ENCODE measurements around the gene DIDO1.

The DIDO1 gene

DNA sequence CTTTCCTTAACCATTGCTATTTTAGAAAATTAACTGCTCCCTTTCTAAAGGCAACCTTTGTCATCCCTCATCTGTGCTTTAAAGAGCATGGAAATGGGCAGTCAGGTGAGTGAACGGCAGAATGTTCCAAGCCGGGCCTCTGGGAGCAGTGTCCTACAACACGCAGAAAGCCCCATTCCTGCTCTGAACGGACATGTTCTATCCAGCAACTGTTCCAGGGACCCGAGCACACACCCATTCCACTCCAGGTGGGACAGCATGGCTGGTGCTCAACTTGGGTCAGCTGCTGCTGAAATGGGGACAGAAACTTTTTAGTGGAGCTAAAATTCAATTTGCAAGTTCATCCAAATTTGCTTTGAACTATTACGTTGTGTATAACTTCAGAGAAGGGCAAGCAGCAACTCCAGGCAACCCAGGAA is 26.7 kb downstream of the DIDO1 start:
- Histone ChIP-seq H4K5ac (ENCODE audit: low read length) (no peak overlapping the region), H4K8ac (ENCODE audit: low read depth, low read length) (no peak overlapping the region), H3K4me2 (ENCODE audit: low read length) (no peak overlapping the region), H2BK120ac (ENCODE audit: low read depth, low read length) (no peak overlapping the region), H3K4ac (ENCODE audit: low read depth, low read length) (no peak overlapping the region), H2AK5ac (ENCODE audit: low read length) (no peak overlapping the region), H3K4me3 (ENCODE audit: low read length) (no peak overlapping the region), H3K27ac (ENCODE audit: low read depth, low read length) (peak overlapping the region; percentile 46), H3K79me1 (ENCODE audit: low read length) (peaks cover 9% of the 10 kb centered on the region), H2BK5ac (ENCODE audit: low read length) (no peak overlapping the region), H3K36me3 (ENCODE audit: control insufficient read depth, insufficient read depth, low read length) (peaks cover 7% of the 10 kb centered on the region), H2BK15ac (replicated peaks; ENCODE audit: low read depth) (no peak overlapping the region), H3K79me2 (ENCODE audit: control insufficient read depth, insufficient read depth, low read length) (no peaks in the 10 kb centered on the region), H3K56ac (ENCODE audit: low read length) (peak overlapping the region; percentile 61), H3K27me3 (ENCODE audit: insufficient read depth, low read length, poor library complexity) (no peaks in the 10 kb centered on the region), H3K9ac (ENCODE audit: low read length) (peak overlapping the region; percentile 37), H3K18ac (ENCODE audit: low read length) (peak overlapping the region; percentile 0), H3K23ac (ENCODE audit: low read length) (no peak overlapping the region), H3K4me1 (ENCODE audit: control insufficient read depth, low read depth, low read length) (peaks cover 15% of the 10 kb centered on the region)
- no CpG with 5 or more reads among the region's 6 CpGs for whole genome bisulfite sequencing (ENCODE audit: extremely low coverage, insufficient coverage, low lambda C conversion rate)
- peak; percentile 37 for DNase-seq

DNA sequence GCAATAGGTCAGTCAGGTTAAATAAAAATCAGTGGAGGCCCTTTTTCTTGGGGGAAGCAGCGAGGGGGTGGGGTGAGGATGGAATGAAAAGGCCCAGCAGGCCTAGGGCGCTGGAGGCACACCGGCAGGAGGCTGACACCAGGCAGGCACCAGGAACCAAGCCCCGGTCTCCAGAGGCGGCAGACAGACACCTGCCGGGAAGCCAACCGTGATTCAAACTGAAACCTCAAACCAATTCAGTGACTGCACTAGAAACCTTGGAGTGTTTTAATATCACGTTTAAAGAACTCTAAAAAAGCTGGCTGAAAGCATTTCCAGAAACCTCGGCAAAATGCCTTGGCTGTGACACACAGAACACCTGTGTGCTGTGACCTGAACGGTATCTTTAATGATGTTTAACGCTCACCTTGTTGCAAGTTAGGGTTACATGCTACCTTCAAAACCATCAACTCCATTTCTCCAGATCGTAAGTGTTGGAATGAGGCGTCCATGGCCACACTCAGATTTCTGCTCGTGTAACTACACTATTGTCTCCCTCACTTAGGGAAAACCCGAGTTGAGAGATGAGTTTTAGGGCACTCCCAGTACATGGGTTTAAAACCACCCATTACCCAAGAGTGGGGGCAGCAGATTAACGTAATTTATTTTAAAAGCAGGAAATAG is 27.2 kb downstream of the DIDO1 start:
- no peak overlapping the region for H2BK15ac ChIP-seq (replicated peaks; ENCODE audit: low read depth)
- H2AK5ac ChIP-seq (ENCODE audit: low read length): no peak overlapping the region
- H2BK120ac ChIP-seq (ENCODE audit: low read depth, low read length): no peak overlapping the region
- H2BK5ac ChIP-seq (ENCODE audit: low read length): peak overlapping the region; percentile 38
- DNase-seq: peak; percentile 60
- H3K4me3 ChIP-seq (ENCODE audit: low read length): no peak overlapping the region
- no CpG with 5 or more reads among the region's 16 CpGs for WGBS (ENCODE audit: extremely low coverage, insufficient coverage, low lambda C conversion rate)
- H3K4me1 ChIP-seq (ENCODE audit: control insufficient read depth, low read depth, low read length): peaks cover 15% of the 10 kb centered on the region
- H3K4ac ChIP-seq (ENCODE audit: low read depth, low read length): no peak overlapping the region
- H3K36me3 ChIP-seq (ENCODE audit: control insufficient read depth, insufficient read depth, low read length): peaks cover 10% of the 10 kb centered on the region
- peak overlapping the region; percentile 39 for H3K27ac ChIP-seq (ENCODE audit: low read depth, low read length)
- H4K8ac ChIP-seq (ENCODE audit: low read depth, low read length): no peak overlapping the region
- H4K5ac ChIP-seq (ENCODE audit: low read length): peak overlapping the region; percentile 47
- no peaks in the 10 kb centered on the region for H3K27me3 ChIP-seq (ENCODE audit: insufficient read depth, low read length, poor library complexity)
- peak overlapping the region; percentile 61 for H3K56ac ChIP-seq (ENCODE audit: low read length)
- H3K9ac ChIP-seq (ENCODE audit: low read length): peak overlapping the region; percentile 31
- no peak overlapping the region for H3K23ac ChIP-seq (ENCODE audit: low read length)
- no peak overlapping the region for H3K18ac ChIP-seq (ENCODE audit: low read length)
- H3K4me2 ChIP-seq (ENCODE audit: low read length): no peak overlapping the region
- H3K79me1 ChIP-seq (ENCODE audit: low read length): peaks cover 9% of the 10 kb centered on the region
- H3K79me2 ChIP-seq (ENCODE audit: control insufficient read depth, insufficient read depth, low read length): no peaks in the 10 kb centered on the region

DNA sequence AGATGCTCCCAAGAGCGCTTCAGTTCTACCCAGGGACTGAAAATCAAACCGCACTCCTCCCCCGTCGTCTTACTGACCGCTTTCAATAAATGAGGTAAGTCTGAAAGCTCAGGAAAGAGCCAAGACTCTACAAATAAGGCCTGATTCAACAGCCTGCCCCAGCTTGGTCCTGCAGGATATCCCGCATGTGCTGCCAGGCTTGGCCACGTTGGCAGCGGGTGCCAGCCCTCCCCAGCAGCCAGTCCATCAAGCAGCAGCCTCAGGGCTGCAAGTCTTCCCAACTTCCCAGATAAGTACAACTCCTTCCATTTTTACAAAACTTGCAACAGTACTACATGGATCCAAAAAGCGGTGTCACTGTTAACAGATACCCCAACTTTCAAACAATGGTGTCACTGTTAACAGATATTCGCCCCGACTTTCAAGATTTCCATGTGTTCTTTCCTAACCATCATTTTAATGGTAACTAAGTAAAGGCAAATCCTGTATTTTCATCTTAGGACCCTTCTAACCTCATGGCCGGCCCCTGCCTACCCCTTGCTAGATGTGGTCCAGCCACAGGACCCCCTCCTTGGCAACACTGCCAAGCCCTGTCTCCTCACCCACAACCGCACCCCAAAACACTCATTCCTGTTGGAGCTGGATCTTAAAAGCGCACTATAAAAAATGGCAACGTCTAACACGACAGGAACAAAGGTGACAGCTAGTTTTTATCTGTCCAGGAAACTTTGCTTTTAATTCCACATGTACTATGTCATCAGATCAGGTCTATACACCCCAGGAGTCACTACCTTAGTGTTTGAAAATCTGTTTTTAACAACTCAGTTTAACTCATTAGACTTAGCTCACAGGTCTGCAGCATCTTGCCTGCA is 28.0 kb downstream of the DIDO1 start:
- DNase-seq: no peak
- Histone ChIP-seq H4K8ac (ENCODE audit: low read depth, low read length) (no peak overlapping the region), H3K4me3 (ENCODE audit: low read length) (no peak overlapping the region), H4K5ac (ENCODE audit: low read length) (no peak overlapping the region), H2BK120ac (ENCODE audit: low read depth, low read length) (no peak overlapping the region), H3K18ac (ENCODE audit: low read length) (peak overlapping the region; percentile 52), H3K27ac (ENCODE audit: low read depth, low read length) (peak overlapping the region; percentile 31), H3K4me2 (ENCODE audit: low read length) (no peak overlapping the region), H3K9ac (ENCODE audit: low read length) (no peak overlapping the region), H3K27me3 (ENCODE audit: insufficient read depth, low read length, poor library complexity) (no peaks in the 10 kb centered on the region), H3K56ac (ENCODE audit: low read length) (peak overlapping the region; percentile 51), H3K23ac (ENCODE audit: low read length) (peak overlapping the region; percentile 75), H3K79me2 (ENCODE audit: control insufficient read depth, insufficient read depth, low read length) (no peaks in the 10 kb centered on the region), H3K4ac (ENCODE audit: low read depth, low read length) (no peak overlapping the region), H2AK5ac (ENCODE audit: low read length) (no peak overlapping the region), H3K4me1 (ENCODE audit: control insufficient read depth, low read depth, low read length) (peaks cover 15% of the 10 kb centered on the region), H3K79me1 (ENCODE audit: low read length) (peaks cover 9% of the 10 kb centered on the region), H2BK15ac (replicated peaks; ENCODE audit: low read depth) (no peak overlapping the region), H3K36me3 (ENCODE audit: control insufficient read depth, insufficient read depth, low read length) (peaks cover 8% of the 10 kb centered on the region), H2BK5ac (ENCODE audit: low read length) (no peak overlapping the region)
- WGBS (ENCODE audit: extremely low coverage, insufficient coverage, low lambda C conversion rate): no CpG with 5 or more reads among the region's 16 CpGs

DNA sequence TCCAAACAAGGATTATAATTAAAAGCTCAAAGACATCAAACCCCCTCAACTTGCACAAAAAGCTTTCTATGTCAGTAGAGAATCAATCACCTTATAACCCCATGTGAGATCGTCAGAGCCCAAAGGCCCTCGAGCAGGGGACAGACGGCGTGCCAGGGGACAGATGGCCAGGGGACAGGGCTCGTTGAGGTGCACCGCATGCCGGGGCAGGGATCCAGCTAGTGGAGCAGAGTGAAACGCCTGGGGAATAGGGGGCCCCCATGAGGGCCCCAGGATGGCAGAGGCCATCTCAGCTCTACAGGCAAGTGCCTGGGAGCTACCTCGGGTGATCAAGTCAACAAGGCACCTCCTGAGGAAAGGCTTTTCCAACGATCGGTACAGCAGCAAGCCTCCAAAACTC is 28.6 kb downstream of the DIDO1 start:
- H3K27me3 ChIP-seq (ENCODE audit: insufficient read depth, low read length, poor library complexity): no peaks in the 10 kb centered on the region
- peaks cover 8% of the 10 kb centered on the region for H3K36me3 ChIP-seq (ENCODE audit: control insufficient read depth, insufficient read depth, low read length)
- no peak overlapping the region for H3K4ac ChIP-seq (ENCODE audit: low read depth, low read length)
- H3K27ac ChIP-seq (ENCODE audit: low read depth, low read length): no peak overlapping the region
- no peak overlapping the region for H2BK120ac ChIP-seq (ENCODE audit: low read depth, low read length)
- no peak overlapping the region for H3K18ac ChIP-seq (ENCODE audit: low read length)
- H3K23ac ChIP-seq (ENCODE audit: low read length): no peak overlapping the region
- no peak overlapping the region for H2BK5ac ChIP-seq (ENCODE audit: low read length)
- no peak overlapping the region for H3K9ac ChIP-seq (ENCODE audit: low read length)
- no peak overlapping the region for H4K8ac ChIP-seq (ENCODE audit: low read depth, low read length)
- no peak for DNase-seq
- H3K4me2 ChIP-seq (ENCODE audit: low read length): no peak overlapping the region
- no peak overlapping the region for H2BK15ac ChIP-seq (replicated peaks; ENCODE audit: low read depth)
- H3K79me2 ChIP-seq (ENCODE audit: control insufficient read depth, insufficient read depth, low read length): no peaks in the 10 kb centered on the region
- no CpG with 5 or more reads among the region's 11 CpGs for WGBS (ENCODE audit: extremely low coverage, insufficient coverage, low lambda C conversion rate)
- H4K5ac ChIP-seq (ENCODE audit: low read length): no peak overlapping the region
- no peak overlapping the region for H3K4me3 ChIP-seq (ENCODE audit: low read length)
- no peak overlapping the region for H3K56ac ChIP-seq (ENCODE audit: low read length)
- peaks cover 6% of the 10 kb centered on the region for H3K79me1 ChIP-seq (ENCODE audit: low read length)
- peaks cover 15% of the 10 kb centered on the region for H3K4me1 ChIP-seq (ENCODE audit: control insufficient read depth, low read depth, low read length)
- no peak overlapping the region for H2AK5ac ChIP-seq (ENCODE audit: low read length)

DNA sequence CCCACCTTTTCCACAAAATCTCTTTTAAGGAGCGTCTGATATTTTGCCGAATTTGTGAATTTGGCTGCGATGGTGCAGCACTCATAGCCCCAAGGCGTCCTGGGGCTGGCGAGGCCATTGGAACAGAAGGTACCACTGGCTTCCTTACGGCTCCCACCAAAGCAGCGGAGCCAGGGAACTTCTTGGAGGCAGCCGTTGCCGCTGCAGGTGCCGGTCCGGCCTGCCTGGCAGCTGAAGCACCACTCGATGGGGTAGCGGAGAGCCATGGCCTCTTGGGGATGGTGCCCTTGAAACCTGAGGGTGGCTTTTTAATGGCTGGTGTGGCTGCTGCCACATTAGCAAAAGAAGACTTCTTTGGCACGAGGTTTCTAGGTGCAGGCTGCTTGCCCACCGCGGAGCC is 29.8 kb downstream of the DIDO1 start:
- H2BK15ac ChIP-seq (replicated peaks; ENCODE audit: low read depth): no peak overlapping the region
- H2BK120ac ChIP-seq (ENCODE audit: low read depth, low read length): no peak overlapping the region
- no peak overlapping the region for H3K27ac ChIP-seq (ENCODE audit: low read depth, low read length)
- peaks cover 15% of the 10 kb centered on the region for H3K4me1 ChIP-seq (ENCODE audit: control insufficient read depth, low read depth, low read length)
- no CpG with 5 or more reads among the region's 16 CpGs for WGBS (ENCODE audit: extremely low coverage, insufficient coverage, low lambda C conversion rate)
- DNase-seq: no peak
- H2BK5ac ChIP-seq (ENCODE audit: low read length): no peak overlapping the region
- peaks cover 13% of the 10 kb centered on the region for H3K36me3 ChIP-seq (ENCODE audit: control insufficient read depth, insufficient read depth, low read length)
- no peak overlapping the region for H3K56ac ChIP-seq (ENCODE audit: low read length)
- no peak overlapping the region for H4K8ac ChIP-seq (ENCODE audit: low read depth, low read length)
- no peaks in the 10 kb centered on the region for H3K27me3 ChIP-seq (ENCODE audit: insufficient read depth, low read length, poor library complexity)
- H2AK5ac ChIP-seq (ENCODE audit: low read length): no peak overlapping the region
- no peak overlapping the region for H3K4me3 ChIP-seq (ENCODE audit: low read length)
- no peak overlapping the region for H3K23ac ChIP-seq (ENCODE audit: low read length)
- H4K5ac ChIP-seq (ENCODE audit: low read length): no peak overlapping the region
- no peak overlapping the region for H3K9ac ChIP-seq (ENCODE audit: low read length)
- no peaks in the 10 kb centered on the region for H3K79me2 ChIP-seq (ENCODE audit: control insufficient read depth, insufficient read depth, low read length)
- no peak overlapping the region for H3K18ac ChIP-seq (ENCODE audit: low read length)
- H3K4me2 ChIP-seq (ENCODE audit: low read length): no peak overlapping the region
- H3K79me1 ChIP-seq (ENCODE audit: low read length): peaks cover 6% of the 10 kb centered on the region
- H3K4ac ChIP-seq (ENCODE audit: low read depth, low read length): no peak overlapping the region
